CD4-positive, alpha-beta T cell (primary cell): Measurements from ENCODE around the gene HOOK2. TPM values are rescaled to one million over a fixed set of nuclear protein-coding genes. Genes with fewer than 3 reads are reported as not detected.
"Not testable (repeated sequence)": the region's sequence is repeated elsewhere in the genome, so short reads cannot be mapped to it uniquely, and the experiment has no call there.

Experiments
- ATAC-seq: fragments of 200-7000 bp; cut with Tn5 transposase; one replicate; pipeline ENCODE4 v1.10.0; 2022; ENCODE audit warnings: mild to moderate bottlenecking; ENCODE audit not compliant: poor library complexity
- CTCF ChIA-PET: fragments of 350-600 bp; sonication (Branson Sonifier 250); formaldehyde crosslinking; loops from one replicate; lab custom pipeline; 2021; ENCODE audit warnings: antibody characterized with exemption, inconsistent platforms; lab: Charles Lee
- POLR2A ChIA-PET: fragments of 350-600 bp; sonication (Branson Sonifier 250); formaldehyde crosslinking; loops from one replicate; lab custom pipeline; 2021; ENCODE audit warnings: antibody characterized with exemption, inconsistent platforms; lab: Charles Lee
- DNase-seq, 14 experiments: peaks; one replicate each; pipeline ENCODE4 v3.0.0-alpha.2; 2013 to 2020; ENCODE audit warnings: mixed read lengths in 2 of 14
- H3K27ac ChIP-seq, 2 donors: one replicate each; pipeline versions ENCODE4 v1.5.1 to v1.7.0; 2013; ENCODE audit warnings: low read length in 2 of 2, low read depth in 1 of 2, mild to moderate bottlenecking in 1 of 2
- H3K27me3 ChIP-seq, 2 experiments: 1 replicate in 1 of 2; 2 replicates in 1 of 2; pipeline versions ENCODE4 v1.6.1 to v1.7.0; 2013; ENCODE audit warnings: low read length in 2 of 2, control low read depth in 1 of 2, mild to moderate bottlenecking in 1 of 2, moderate library complexity in 1 of 2; ENCODE audit not compliant: insufficient read depth in 2 of 2, control insufficient read depth in 1 of 2
- H3K36me3 ChIP-seq: one replicate; pipeline ENCODE4 v1.6.1; 2013; ENCODE audit warnings: low read length, control low read depth; ENCODE audit not compliant: insufficient read depth
- H3K4me1 ChIP-seq: one replicate; pipeline ENCODE4 v1.6.1; 2013; ENCODE audit warnings: low read length, control low read depth; ENCODE audit not compliant: insufficient read depth
- H3K4me3 ChIP-seq: one replicate; pipeline ENCODE4 v1.5.1; 2013; ENCODE audit warnings: mild to moderate bottlenecking, low read length, moderate library complexity
- H3K9me3 ChIP-seq, 2 experiments: 1 replicate in 1 of 2; 2 replicates in 1 of 2; pipeline versions ENCODE4 v1.6.1 to v1.7.0; 2013; ENCODE audit warnings: low read length in 2 of 2, mild to moderate bottlenecking in 2 of 2, control low read depth in 1 of 2, moderate library complexity in 1 of 2; ENCODE audit not compliant: control insufficient read depth in 1 of 2, insufficient read depth in 1 of 2
- H3K27ac Mint-ChIP-seq: one replicate; pipeline ENCODE4 v1.8.0; 2020; ENCODE audit warnings: mixed read lengths
- H3K27me3 Mint-ChIP-seq: one replicate; pipeline ENCODE4 v1.8.0; 2021; ENCODE audit warnings: mixed read lengths
- H3K36me3 Mint-ChIP-seq: one replicate; pipeline ENCODE4 v1.8.0; 2021; ENCODE audit warnings: low read depth, mixed read lengths
- H3K4me1 Mint-ChIP-seq: one replicate; pipeline ENCODE4 v1.8.0; 2021; ENCODE audit warnings: low read depth, mixed read lengths
- H3K4me3 Mint-ChIP-seq: one replicate; pipeline ENCODE4 v1.8.0; 2020; ENCODE audit warnings: mild to moderate bottlenecking, mixed read lengths
- H3K9me3 Mint-ChIP-seq: one replicate; pipeline ENCODE4 v1.8.0; 2020; ENCODE audit warnings: mixed read lengths
- CTCF ChIP-seq: fragments of 200-600 bp; IDR thresholded peaks from one replicate; pipeline ENCODE4 v1.8.0; 2022; ENCODE audit warnings: antibody characterized with exemption, mild to moderate bottlenecking
- intact Hi-C, 2 experiments: fragments of 100-400 bp; cut with DNase I in 1 of 2; cut with micrococcal nuclease in 1 of 2; formaldehyde crosslinking; loops; one replicate each; pipeline versions ENCODE4 v1.15.1 to v1.9.0; 2023 to 2025; cut with DNase I, micrococcal nuclease
- total RNA-seq, 174 experiments: library from RNA in 2 of 174; stranded (reverse) in 2 of 174; gene quantifications; one replicate each; pipeline ENCODE4 v1.2.3 and lab custom pipeline; 2021 to 2026

The HOOK2 gene
- total RNA-seq, 2 experiments from 2014 or later = 14.8 to 17.0 TPM

- peak in 3 of 14 experiments; percentile 38 to 52 (median 40) for DNase-seq
- ATAC-seq = no peak
- Histone ChIP-seq H3K9me3 (no peaks in the 10 kb centered on the region), H3K4me1 (peaks cover 39% of the 10 kb centered on the region), H3K27ac (peak overlapping the region; percentile 36 to 64), H3K4me3 (peak overlapping the region; percentile 99), H3K27me3 (no peaks in the 10 kb centered on the region), H3K36me3 (peaks cover 23% of the 10 kb centered on the region)
- Mint-ChIP-seq H3K27me3 (no peaks in the 10 kb centered on the region), H3K36me3 (peaks cover 19% of the 10 kb centered on the region), H3K4me3 (peak overlapping the region; percentile 91), H3K9me3 (no peaks in the 10 kb centered on the region), H3K27ac (peak overlapping the region; percentile 61), H3K4me1 (peaks cover 28% of the 10 kb centered on the region)
- ChIA-PET CTCF (interaction anchor here (0.7 to 2.6 kb wide), 5 partner anchors 23 to 46 kb away, joined by 3 to 12 read pairs (median 3); no protein-coding TSS in a partner anchor), POLR2A (interaction anchor here (0.7 to 4.2 kb wide), 4 partner anchors 9 to 23 kb away, joined by 3 to 40 read pairs (median 6); partner anchors contain the start of gene JUNB)
- TF ChIP-seq CTCF = no peak
- intact Hi-C loops = loop anchor here in 1 of 2 experiments (10.0 kb wide), 1 partner anchor 134 kb away; the partner anchor contains the start of genes CALR and FARSA
These were observed 25.6 kb upstream of the HOOK2 start for GRCh38 chr19:12800923-12801465.

GRCh38 chr19:12800466-12800770 is 25.1 kb upstream of the HOOK2 start:
- peaks cover 31% of the 10 kb centered on the region for H3K4me1 Mint-ChIP-seq
- no peaks in the 10 kb centered on the region for H3K9me3 ChIP-seq
- H3K27me3 Mint-ChIP-seq = no peaks in the 10 kb centered on the region
- H3K27ac Mint-ChIP-seq = peak overlapping the region; percentile 61
- DNase-seq = peak in 1 of 14 experiments; percentile 38
- H3K4me3 ChIP-seq = peak overlapping the region; percentile 99
- H3K27me3 ChIP-seq = no peaks in the 10 kb centered on the region
- TF ChIP-seq CTCF = no peak
- no peaks in the 10 kb centered on the region for H3K9me3 Mint-ChIP-seq
- ChIA-PET CTCF (interaction anchor here (2.2 to 2.6 kb wide), 2 partner anchors 23 to 43 kb away, joined by 8 to 12 read pairs; no protein-coding TSS in a partner anchor), POLR2A (interaction anchor here (0.7 to 4.2 kb wide), 4 partner anchors 8 to 22 kb away, joined by 3 to 40 read pairs (median 6); partner anchors contain the start of gene JUNB)
- intact Hi-C loops = loop anchor here in 1 of 2 experiments (10.0 kb wide), 1 partner anchor 134 kb away; the partner anchor contains the start of genes CALR and FARSA
- peaks cover 20% of the 10 kb centered on the region for H3K36me3 Mint-ChIP-seq
- peaks cover 42% of the 10 kb centered on the region for H3K4me1 ChIP-seq
- no peak for ATAC-seq
- H3K4me3 Mint-ChIP-seq = peak overlapping the region; percentile 91
- H3K27ac ChIP-seq = no peak overlapping the region
- H3K36me3 ChIP-seq = peaks cover 23% of the 10 kb centered on the region

GRCh38 chr19:12799742-12800465 is 24.6 kb upstream of the HOOK2 start:
- H3K4me1 ChIP-seq = peaks cover 47% of the 10 kb centered on the region
- CTCF ChIA-PET = interaction anchor here (0.5 to 9.4 kb wide), 5 partner anchors 22 to 82 kb away, joined by 3 to 178 read pairs (median 8); partner anchors contain the start of gene HOOK2
- H3K36me3 ChIP-seq = peaks cover 23% of the 10 kb centered on the region
- peaks cover 33% of the 10 kb centered on the region for H3K4me1 Mint-ChIP-seq
- H3K9me3 Mint-ChIP-seq = no peaks in the 10 kb centered on the region
- DNase-seq (peak in 1 of 14 experiments; percentile 29), ATAC-seq (no peak)
- intact Hi-C loops = loop anchor here in 1 of 2 experiments (5.0 to 10.0 kb wide), 2 partner anchors 123 to 135 kb away; partner anchors contain the start of genes CALR and FARSA
- peaks cover 20% of the 10 kb centered on the region for H3K36me3 Mint-ChIP-seq
- no peaks in the 10 kb centered on the region for H3K27me3 Mint-ChIP-seq
- H3K9me3 ChIP-seq = no peaks in the 10 kb centered on the region
- peak overlapping the region; percentile 91 for H3K4me3 Mint-ChIP-seq
- H3K27me3 ChIP-seq = no peaks in the 10 kb centered on the region
- POLR2A ChIA-PET = interaction anchor here (0.8 to 4.2 kb wide), 4 partner anchors 8 to 62 kb away, joined by 4 to 40 read pairs (median 6); partner anchors contain the start of genes GET3 and JUNB
- no peak overlapping the region for H3K4me3 ChIP-seq
- no peak overlapping the region for H3K27ac Mint-ChIP-seq
- no peak overlapping the region for H3K27ac ChIP-seq
- TF ChIP-seq CTCF = no peak

GRCh38 chr19:12797607-12798006 is 22.3 kb upstream of the HOOK2 start:
- H3K9me3 ChIP-seq, ATAC-seq, H3K27ac ChIP-seq, H3K4me3 ChIP-seq, DNase-seq, H3K27me3 Mint-ChIP-seq, H3K9me3 Mint-ChIP-seq, H3K27ac Mint-ChIP-seq, H3K4me3 Mint-ChIP-seq, H3K27me3 ChIP-seq: not testable (repeated sequence)
- ChIA-PET CTCF (interaction anchor here (0.7 to 9.4 kb wide), 8 partner anchors 15 to 81 kb away, joined by 3 to 178 read pairs (median 12); partner anchors contain the start of gene HOOK2), POLR2A (interaction anchor here (1.6 to 8.3 kb wide), 2 partner anchors 9 to 22 kb away, joined by 4 to 301 read pairs; partner anchors contain the start of genes HOOK2 and RNASEH2A)
- Histone ChIP-seq H3K4me1 (peaks cover 58% of the 10 kb centered on the region), H3K36me3 (peaks cover 26% of the 10 kb centered on the region)
- peaks cover 37% of the 10 kb centered on the region for H3K36me3 Mint-ChIP-seq
- intact Hi-C loops = loop anchor here (2.0 to 5.0 kb wide), 2 partner anchors 81 to 120 kb away; no protein-coding TSS in a partner anchor
- H3K4me1 Mint-ChIP-seq = peaks cover 43% of the 10 kb centered on the region
